IPS DF 19.7 (cell line): ENCODE measurements around the gene CYP39A1.

Source experiments
- DNase-seq: peaks from one replicate; pipeline ENCODE4 v3.0.0-alpha.2; 2013; ENCODE audit warnings: low read depth, low spot score

The CYP39A1 gene

DNA sequence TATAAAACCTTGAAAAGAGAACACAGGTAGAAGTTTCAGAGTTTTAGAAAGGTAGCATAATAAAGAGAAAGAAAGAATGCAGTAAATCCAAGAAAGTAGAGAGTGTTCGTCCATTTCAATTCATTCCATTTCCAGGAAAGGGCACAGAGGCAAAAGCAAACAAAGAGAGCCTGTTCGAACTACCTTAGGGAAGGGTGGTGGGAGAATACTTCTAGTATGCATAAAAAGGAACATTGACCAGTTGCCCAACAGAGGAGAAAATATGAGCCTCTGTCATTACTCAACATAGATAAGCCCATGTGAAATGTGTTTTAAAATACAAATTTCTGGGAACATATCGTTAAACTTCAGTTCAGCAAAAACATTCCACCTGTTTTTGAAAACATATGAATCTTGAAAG, 60.6 kb downstream of the CYP39A1 start:
- DNase-seq = no peak

DNA sequence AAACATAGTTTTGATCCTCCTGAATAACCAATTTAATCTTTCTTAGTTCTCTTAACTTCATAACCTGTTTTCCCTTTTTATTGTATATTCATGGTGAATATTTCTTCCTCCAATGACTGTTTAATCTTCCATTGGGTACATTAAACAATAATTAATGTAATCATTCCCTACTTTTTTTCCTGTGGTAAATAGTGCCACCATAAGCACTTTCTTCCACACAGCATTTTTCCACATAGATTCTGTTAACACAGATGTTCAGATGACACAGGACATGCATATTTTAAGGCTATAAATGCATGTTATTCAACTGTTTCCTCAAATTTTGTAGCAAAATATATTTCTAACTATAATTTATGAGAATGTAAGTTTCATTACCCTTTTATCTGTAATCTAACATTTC, 61.9 kb downstream of the CYP39A1 start:
- no peak for DNase-seq

DNA sequence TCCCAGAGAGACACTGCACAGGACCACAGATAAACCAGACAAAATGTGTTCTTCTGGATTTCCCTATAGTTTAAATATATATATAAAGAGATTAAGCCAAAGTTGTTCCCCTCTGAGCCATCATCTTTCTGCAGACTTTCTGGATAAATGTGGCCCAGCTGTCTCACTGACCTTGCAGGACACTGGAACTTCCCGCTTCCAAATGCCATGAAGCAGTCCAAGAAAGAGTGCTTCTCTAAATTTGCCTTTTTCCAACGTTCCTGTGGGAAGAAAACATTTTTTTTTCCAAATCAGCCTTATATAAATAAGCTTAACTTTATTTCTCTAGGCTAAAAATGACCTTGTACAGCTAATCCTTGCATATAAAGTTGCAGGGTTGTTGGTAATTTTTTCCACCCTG, 65.7 kb downstream of the CYP39A1 start:
- no peak for DNase-seq

DNA sequence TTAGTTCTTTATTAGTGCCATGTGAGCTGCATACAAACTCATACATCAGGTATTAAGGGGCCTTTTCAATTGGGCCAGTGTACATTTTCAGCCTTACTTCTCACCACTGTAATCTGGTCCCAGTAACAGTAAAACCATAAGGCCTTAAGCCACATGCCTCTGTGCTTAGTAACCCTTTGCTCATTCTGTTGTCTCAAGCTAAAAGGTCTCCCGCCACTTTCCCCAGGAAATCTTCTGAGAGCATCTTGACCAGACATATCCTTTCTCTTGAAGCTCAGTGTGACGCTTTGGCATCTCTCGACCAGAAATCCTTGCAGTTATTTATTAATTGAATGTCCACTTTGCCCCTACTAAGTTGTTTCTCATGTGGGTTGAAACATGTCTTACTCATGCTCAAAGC, 68.0 kb downstream of the CYP39A1 start:
- no peak for DNase-seq

DNA sequence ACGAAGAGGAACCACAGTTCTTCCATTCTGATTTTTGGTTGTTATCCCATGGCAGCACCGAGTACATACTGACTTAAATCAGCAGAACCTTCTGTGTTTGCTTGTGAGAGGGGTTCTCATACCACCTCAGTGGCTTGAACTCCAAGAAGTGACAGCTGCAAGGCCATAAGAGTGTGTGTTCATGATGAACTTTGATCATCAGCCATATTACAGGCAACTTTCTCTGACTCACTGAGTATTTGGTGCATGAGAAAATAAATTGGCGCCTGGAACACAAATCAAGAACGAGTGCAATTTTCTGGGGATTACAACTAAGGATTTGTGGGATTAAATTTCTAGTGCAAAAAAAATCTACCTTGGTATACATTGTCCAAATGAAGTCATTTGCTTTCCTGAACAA, 68.9 kb downstream of the CYP39A1 start:
- no peak for DNase-seq

DNA sequence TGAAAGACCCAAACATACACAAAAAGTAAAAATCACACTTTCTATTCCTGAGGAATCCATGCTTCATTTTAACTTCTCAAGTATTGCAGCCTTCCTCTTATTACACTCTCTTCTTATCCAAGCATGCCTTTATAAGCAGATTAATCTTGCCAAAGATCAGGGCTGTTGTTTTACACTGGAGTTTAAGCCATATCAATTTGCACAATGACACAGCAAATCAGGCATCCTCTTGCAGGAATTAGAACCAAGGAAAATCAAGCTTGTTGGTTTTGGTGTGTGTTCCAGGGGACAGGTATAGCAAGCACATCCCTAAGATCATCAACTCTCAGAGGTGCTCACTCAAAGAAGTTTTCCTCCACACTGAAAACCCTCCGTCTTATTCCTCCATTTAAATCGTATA, 69.5 kb downstream of the CYP39A1 start:
- DNase-seq = no peak

DNA sequence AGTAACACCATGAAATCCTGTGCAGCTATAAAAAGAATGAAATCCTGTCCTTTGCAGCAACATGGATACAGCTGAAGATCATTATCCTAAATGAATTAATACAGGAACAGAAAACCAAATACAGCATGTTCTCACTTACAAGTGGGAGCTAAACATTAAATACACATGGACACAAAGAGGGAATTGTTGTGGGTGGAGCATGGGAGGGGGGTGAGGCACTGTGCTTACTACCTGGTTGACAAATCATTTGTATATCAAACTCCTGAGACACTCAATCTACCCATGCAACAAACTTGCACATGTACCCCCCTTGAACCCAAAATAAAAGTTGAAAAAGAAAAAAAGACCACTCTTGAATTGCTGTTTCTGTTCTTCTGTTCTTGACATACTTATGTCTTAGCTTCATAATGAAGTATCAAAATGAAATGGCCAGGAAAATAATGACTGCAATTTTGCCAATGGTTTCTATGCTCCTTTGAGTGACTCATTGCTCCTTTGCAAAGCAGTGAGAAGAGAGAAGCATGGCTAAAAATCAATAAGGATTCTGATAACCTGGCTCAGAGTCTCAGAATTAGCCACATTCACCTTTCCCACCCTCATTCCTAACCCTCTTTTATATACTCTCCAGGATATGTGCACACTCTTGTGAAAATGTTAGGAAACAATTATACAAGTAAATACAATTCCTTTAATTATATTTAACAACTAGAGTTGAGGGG, 71.0 kb downstream of the CYP39A1 start:
- no peak for DNase-seq

DNA sequence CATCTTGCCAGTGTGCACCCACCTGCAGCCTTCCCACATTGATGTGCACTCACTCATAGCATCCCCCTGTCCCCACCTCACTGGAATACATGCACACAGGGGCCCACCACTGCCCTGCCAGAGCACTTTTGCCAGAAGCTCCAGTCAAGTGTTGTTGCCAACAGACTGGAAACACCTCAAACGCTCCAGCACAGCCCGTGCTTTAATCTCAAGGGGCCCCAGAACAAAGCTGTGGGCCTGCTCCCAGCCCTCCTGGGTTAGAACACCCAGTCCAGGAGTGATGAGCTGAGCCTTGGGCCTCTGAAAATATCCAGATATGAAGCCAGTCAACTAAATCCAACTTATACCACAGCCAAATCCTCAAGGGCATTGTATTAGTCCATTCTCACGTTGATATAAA, 77.1 kb downstream of the CYP39A1 start:
- DNase-seq = no peak

DNA sequence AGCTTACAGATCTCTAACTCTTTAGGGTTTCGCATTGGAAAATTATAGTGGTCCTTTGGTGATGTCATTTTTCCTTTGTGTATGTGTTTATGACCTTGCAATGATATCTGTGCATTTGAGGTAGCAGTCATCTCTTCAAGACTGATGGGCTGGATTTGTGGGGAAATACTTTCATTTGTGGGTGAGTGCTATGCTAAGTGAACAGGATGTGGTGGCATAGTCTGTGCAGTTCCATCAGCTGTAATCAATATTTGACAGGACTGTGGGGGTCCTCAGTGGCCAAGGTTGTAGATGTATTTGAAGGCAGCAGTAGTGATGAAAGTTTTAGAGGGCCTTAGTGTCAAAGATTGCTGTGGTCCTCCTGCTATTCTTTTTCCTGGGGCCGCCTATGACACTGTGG, 79.5 kb downstream of the CYP39A1 start:
- no peak for DNase-seq

DNA sequence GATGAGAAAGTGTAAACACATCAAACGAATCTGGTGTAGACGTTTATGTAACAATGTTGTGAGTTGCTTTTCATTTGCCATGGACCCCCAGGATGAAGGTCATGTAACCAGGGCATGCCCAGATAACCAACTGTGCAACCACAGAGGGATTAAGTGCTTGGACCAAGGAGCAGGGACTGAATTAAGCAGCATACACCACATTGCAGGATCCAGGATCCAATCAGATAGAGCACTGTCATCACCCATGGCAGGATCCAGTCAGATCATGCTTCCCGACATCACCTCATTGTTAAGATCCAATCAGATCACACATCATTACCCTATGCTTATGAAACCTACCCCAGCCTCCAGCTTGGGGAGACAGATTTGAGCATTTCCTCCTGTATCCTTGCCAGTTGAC, 87.1 kb downstream of the CYP39A1 start:
- no peak for DNase-seq

DNA sequence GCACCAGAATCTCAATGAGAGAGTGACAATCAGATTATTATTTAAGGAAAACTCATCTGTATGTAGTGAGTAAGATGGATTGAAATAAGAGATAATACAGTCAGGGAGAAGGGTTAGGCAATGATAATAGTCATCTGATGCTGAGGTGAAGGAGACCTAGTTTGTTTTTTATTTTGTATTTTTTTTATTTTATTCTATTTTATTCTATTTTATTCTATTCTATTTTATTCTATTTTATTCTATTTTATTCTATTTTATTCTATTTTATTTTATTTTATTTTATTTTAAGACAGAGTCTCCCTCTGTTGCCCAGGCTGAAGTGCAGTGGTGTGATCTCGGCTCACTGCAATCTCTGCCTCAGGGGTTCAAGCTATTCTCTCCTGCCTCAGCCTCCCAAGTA, 88.7 kb downstream of the CYP39A1 start:
- no peak for DNase-seq

DNA sequence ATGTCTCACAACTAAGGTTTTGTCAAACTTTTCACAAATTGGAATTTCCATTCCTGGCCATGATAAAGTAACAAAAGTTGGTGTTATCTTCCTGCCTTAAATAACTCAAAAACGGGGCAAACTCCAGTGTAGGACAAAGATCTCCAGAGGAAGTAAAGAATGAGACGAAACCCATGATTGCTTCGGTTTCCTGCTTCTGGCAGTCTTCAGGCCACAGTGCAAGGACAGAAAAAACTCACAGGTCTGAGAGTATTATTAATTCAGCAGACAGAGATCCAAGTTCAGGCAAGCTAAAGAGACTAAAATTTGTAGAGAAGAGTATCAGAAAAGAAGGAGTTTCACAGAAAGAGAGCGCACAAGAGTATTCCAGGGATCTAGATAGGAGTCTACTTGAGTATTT, 96.6 kb downstream of the CYP39A1 start:
- DNase-seq = no peak

DNA sequence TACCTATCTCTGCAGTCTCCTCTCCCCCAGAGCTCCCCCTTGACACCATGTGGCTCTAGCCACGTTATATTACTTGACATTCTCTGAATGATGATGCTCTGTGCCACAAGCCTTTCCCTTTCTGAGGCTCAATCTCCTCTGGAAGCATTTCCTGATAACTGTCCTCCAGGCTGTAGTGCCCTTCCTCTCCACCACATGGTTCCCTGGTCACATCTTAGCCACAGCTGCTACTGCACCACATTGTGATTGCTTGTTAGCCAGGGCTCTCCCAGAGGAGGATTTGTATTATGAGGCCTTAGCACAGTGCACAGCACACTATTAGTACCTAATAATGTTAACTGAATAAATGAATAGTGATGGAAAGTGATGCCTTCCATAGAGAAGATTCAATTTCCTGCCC, 97.5 kb downstream of the CYP39A1 start:
- no peak for DNase-seq

DNA sequence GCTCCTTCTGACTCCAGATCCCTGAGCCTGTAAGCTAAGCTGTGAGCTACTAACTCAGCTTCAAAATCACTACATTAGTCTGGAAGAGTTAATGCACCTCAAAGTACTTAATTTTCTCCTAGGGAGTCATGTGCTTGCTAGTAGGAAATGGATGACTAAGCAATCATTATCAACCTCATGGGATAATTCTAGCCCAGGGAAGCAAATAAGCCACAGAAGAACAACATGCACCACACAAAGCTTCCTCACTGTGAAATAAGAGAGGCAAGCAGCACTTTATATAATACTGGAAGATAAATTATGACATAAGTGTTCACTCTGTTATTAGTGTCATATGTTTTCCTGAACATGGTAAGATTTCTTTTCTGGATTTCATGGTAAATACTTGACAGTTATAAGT, 103.5 kb downstream of the CYP39A1 start:
- DNase-seq = no peak

DNA sequence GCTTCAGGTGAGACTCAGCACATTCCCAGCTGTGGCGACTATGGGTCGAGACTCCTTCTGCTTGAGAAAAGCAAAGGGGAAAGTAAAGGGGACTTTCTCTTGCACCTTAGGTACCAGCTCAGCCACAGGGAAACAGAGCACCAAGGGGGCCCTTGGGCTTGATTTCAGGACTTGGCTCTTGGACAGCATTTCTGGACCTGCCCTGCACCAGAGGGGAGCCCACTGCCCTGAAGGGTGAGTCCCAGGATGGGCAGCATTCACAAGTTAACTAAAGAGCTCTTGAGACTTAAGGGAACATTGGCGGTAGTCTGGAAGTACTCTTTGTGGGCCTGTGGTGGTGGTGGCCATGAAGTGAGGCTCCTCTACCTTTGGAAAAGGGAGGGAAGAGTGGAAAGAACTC, 111.1 kb downstream of the CYP39A1 start:
- DNase-seq = no peak

DNA sequence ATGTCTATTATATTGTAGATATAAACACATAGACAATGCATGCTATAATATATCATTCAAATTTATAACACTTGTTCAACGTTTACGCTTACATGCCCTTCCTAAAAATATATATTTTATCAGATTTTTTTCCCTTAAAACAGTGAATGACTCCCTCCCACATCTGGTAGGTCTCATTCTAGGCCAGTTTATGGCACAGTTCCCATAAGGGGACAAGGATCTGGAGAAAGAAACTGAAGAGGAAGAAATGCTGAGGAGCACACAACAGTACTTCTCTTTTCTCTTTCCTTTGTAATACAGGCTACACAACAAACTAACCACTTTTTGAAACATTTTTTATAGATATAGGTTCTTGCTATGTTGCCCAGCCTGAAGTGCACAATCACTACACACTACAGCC, 112.8 kb downstream of the CYP39A1 start:
- DNase-seq = no peak

DNA sequence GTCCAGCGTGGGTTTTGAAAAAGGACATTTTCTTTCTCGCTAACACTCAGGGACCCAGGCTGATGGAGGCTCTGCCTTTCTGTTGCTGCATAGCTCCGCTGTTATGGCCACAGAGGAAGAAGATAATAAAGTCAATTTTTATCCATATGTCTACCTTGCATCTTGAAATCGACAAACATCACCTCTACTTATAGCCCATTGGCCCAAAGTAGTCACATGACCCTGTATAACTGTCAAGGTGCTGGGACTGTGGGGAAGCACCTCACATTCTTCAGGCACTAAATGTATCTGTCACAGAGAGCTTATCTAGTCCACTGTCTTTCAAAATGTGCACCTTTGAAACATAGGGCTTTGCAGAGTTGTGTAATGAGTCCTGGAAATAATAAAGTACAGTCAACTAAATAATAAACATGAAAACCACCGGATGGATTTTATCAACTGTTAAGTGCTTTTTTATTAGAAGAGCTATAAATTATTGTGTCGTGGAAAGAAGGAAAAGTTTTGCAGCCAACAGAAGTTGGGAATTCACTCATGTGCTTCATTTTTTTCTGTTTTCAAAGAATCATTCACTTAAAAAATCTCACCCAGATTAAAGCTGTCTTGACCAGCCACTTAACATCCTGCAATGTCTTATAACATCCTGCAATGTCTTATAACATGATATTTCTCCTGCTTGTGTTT, 113.7 kb downstream of the CYP39A1 start:
- DNase-seq = no peak

DNA sequence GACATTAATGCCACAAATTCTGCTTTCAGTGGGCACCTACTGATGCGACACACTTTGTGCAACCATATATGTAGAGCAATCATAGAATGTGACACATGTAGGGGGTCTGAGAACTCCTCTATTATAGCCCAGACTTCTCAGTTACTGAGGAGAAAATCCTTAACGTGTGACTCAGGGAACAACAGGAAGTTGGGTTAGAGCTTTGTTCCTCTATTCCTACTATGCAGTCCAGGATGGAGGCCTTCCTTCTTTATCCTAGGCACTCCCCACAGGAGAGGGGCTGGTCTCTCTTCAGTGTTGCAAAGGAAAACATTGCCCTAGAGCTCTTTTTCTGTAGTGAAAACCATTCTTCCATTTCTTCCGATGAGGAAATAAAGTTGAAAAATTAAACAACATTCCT, 121.7 kb downstream of the CYP39A1 start:
- no peak for DNase-seq

DNA sequence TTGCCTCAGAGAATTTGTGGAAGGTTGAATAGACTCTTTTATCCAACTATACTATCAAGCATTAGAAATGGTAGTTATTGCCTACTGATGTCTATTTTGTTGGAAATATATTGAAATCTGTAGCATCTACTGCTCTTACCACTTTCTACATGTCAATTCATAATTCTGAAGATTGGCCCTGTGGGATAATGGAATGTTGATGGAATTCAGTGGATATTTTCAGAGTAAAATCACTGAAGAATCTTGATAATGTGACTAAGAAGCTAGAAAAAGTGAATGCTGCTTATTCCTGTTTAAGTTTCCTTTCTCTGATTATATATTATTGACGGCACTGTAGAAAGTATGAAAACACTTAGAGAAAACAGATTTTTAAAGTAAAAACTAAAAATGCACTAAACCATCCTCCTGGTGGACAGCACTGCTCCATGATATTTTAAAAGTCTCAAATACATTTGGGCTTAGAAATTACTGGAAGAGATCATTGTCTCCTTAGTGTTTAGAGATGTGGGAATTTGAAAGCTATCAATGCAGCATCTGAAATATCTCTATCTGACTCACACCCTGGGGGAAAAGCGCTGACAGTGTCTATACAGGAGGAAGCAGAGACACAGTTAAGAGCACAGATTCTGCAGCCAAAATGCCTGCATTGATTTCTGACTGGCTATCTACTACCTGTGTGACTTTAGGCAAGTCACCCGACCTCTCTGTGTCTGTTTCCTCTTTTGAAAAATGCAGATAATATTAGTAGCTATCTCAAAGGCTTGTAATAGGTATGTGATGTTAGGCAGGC, 123.5 kb downstream of the CYP39A1 start:
- no peak for DNase-seq

DNA sequence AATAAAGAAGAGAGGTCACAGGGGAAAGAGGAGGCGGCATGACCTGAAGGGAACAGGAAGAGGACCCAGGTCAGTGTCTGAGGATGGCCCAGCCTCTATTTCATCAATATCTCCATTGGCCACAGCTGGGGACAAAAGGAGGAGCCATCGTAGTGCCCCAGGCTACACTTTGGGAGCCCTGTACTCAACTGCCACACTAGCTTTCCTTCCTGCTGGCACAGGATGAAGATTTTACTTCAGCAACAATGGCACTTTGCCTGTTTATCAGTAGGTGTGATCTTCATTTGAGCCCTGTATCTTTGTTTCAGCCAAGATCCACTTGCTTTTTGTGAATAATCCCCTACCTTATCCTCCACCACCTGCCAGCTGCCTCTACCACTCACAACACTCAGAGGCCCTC, 126.0 kb downstream of the CYP39A1 start:
- no peak for DNase-seq

DNA sequence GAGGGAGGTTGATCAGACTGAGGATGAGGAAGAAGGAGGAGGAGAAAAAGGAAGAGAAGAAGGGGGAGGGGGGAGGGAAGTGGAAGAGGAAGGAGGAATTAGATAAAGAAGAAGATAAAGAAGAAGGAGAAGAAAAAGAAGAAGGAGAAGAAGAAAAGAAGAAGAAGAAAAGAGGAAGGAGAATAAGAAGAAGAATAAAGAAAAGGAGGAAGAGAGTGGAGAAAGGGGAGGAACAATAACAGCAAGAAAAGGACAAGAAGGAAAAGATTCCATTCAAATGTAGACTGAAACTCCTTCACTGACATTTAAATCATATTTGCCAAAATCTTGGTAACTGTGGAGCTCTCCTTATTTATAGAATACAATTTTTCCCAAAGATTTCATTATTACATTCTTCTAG, 127.0 kb downstream of the CYP39A1 start:
- DNase-seq = no peak

DNA sequence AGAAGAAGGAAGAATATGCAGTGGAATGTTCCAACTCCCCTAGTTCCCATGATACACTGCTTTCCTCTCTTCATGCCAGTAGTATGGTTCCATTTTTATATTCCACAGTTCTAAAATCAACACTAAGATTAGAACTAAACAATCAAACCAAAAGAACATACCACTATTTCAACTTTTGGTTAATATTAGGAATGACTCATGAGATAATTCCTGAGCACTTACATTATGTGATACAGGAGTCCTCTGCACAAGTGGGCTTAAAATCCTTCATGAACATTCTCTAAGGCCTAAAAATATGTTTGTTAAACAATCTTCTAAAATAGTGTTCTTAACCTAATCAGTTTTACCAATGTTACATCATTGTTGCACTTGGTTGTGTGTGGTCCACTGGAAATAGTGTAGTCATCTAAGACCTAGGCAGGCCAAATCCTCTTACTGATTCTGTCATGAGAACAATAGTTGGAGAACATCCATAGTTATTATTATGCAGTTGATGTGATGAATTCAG, 131.1 kb downstream of the CYP39A1 start:
- no peak for DNase-seq

DNA sequence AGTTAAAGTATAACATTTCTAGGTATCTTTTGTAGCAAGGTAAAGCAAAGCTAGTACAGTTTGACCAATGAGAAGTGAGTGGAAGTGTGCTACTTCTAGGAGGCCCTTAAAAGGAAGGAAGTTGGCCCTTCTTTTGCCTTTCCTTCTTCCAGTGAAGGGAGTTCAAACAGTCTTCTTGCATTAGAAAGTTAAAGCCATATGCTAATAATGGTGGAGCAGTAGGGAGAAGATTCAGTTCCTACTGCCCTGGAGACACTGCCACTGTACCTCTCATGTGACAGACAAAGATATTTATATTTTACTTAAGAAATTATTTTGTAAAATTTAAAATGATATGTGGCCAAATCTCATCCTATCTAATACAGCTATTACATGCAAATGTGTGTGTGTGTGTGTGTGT, 135.4 kb downstream of the CYP39A1 start:
- no peak for DNase-seq
